GM13977 (cell line): Measurements from ENCODE around the gene UNC5B.

Source experiments
- DNase-seq: peaks from one replicate; pipeline ENCODE4 v3.0.0; 2012; ENCODE audit warnings: low spot score
- CTCF ChIP-seq: IDR thresholded peaks from 2 replicates; pipeline ENCODE4 v1.5.1; 2012; ENCODE audit warnings: mild to moderate bottlenecking, control low read depth; ENCODE audit not compliant: insufficient read depth; ENCODE audit errors: extremely low read depth, missing control alignments
- in situ Hi-C: fragments of 300-500 bp; cut with MboI; formaldehyde crosslinking; loops from one replicate; pipeline ENCODE4 v1.12.0; 2022; ENCODE audit warnings: low sequenced_read_pairs, low pct_unique_long_range_greater_than_20kb, mixed read lengths, inconsistent platforms; ENCODE audit not compliant: unreplicated experiment

The UNC5B gene

GRCh38 chr10:71290331-71290730 lies 78.0 kb downstream of the UNC5B start:
- TF ChIP-seq CTCF = no peak
- no peak for DNase-seq
- in situ Hi-C loops = no loop called here

DNA sequence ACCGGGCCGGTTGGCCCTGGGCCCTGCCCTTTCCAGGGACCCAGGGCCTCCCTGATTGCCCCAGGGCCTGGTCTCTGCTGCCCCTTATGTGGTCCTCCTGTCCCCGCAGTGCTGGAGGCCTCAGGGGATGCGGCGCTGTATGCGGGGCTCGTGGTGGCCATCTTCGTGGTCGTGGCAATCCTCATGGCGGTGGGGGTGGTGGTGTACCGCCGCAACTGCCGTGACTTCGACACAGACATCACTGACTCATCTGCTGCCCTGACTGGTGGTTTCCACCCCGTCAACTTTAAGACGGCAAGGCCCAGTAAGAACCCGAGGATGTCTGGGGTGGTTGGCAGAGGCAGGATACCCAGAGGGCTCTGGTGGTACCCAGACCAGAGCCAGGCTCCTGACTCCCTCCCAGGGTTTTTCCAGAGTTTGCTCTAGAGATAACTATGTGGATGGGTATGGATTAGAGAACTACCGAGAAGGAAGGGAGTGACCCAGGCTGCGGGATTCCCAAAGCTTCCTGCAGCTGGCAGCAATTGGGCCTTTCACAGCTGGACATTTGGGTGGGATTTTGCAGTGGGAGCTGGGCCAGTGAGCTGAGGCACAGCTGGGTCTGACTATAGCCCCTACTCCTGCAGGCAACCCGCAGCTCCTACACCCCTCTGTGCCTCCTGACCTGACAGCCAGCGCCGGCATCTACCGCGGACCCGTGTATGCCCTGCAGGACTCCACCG lies 78.6 kb downstream of the UNC5B start:
- in situ Hi-C loops = no loop called here
- DNase-seq = no peak
- no peak for TF ChIP-seq CTCF

DNA sequence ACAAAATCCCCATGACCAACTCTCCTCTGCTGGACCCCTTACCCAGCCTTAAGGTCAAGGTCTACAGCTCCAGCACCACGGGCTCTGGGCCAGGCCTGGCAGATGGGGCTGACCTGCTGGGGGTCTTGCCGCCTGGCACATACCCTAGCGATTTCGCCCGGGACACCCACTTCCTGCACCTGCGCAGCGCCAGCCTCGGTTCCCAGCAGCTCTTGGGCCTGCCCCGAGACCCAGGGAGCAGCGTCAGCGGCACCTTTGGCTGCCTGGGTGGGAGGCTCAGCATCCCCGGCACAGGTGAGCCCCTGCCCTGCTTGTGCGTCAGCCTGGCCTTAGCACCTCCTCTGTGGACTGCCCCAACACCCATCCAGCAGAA lies 79.1 kb downstream of the UNC5B start:
- in situ Hi-C loops = no loop called here
- no peak for TF ChIP-seq CTCF
- no peak for DNase-seq

GRCh38 chr10:71292624-71293445 lies 80.5 kb downstream of the UNC5B start:
- DNase-seq = no peak
- in situ Hi-C loops = no loop called here
- TF ChIP-seq CTCF = no peak

DNA sequence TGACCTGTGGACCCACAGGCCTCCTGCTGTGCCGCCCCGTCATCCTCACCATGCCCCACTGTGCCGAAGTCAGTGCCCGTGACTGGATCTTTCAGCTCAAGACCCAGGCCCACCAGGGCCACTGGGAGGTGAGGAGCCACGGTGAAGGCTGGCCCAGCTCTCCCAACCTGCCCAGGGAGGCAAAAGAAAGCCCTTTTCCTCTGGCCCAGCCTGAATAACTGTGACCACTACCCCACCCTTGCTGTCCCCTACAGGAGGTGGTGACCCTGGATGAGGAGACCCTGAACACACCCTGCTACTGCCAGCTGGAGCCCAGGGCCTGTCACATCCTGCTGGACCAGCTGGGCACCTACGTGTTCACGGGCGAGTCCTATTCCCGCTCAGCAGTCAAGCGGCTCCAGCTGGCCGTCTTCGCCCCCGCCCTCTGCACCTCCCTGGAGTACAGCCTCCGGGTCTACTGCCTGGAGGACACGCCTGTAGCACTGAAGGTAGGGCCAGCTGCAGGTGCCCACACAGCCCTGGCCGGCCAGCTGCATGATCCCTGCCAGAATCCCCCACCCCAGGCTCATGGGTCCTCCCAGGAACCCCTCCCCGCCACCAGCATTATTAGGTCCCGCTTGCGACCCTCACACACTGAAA lies 81.2 kb downstream of the UNC5B start:
- TF ChIP-seq CTCF = no peak
- DNase-seq = no peak
- in situ Hi-C loops = no loop called here

- DNase-seq = no peak
- in situ Hi-C loops = no loop called here
- TF ChIP-seq CTCF = no peak
These were observed 81.8 kb downstream of the UNC5B start for GRCh38 chr10:71294091-71294561.
